Endodermal cell (in vitro differentiated cells): ENCODE results near the gene PARD3B. TPM values are rescaled to one million over a fixed set of nuclear protein-coding genes. Genes with fewer than 3 reads are reported as not detected.

ENCODE experiments used
- DNase-seq: peaks from one replicate; pipeline ENCODE4 v3.0.0-alpha.2; 2017
- H3K27ac ChIP-seq: 2 replicates; pipeline ENCODE4 v1.5.1; 2013; ENCODE audit warnings: mild to moderate bottlenecking, low read depth, low read length, moderate library complexity
- H3K27me3 ChIP-seq: 2 replicates; pipeline ENCODE4 v1.6.1; 2013; ENCODE audit warnings: mild to moderate bottlenecking, low read length, moderate library complexity; ENCODE audit not compliant: insufficient read depth, control insufficient read depth, poor library complexity, severe bottlenecking
- H3K36me3 ChIP-seq: 2 replicates; pipeline ENCODE4 v1.7.0; 2013; ENCODE audit warnings: mild to moderate bottlenecking, low read length, moderate library complexity; ENCODE audit not compliant: control insufficient read depth, insufficient read depth
- H3K4me1 ChIP-seq: one replicate; pipeline ENCODE4 v1.7.0; 2013; ENCODE audit warnings: low read length; ENCODE audit not compliant: control insufficient read depth, insufficient read depth
- H3K4me3 ChIP-seq: 2 replicates; pipeline ENCODE4 v1.5.1; 2013; ENCODE audit warnings: mild to moderate bottlenecking, low read length, moderate library complexity
- H3K9ac ChIP-seq: 2 replicates; pipeline ENCODE4 v1.6.1; 2013; ENCODE audit warnings: mild to moderate bottlenecking, low read length, moderate library complexity; ENCODE audit not compliant: poor library complexity, severe bottlenecking; ENCODE audit errors: extremely low read depth
- H3K9me3 ChIP-seq: 2 replicates; pipeline ENCODE4 v1.6.1; 2013; ENCODE audit warnings: mild to moderate bottlenecking, low read length, moderate library complexity; ENCODE audit not compliant: control insufficient read depth
- H3K27ac Mint-ChIP-seq: 2 replicates; pipeline ENCODE4 v1.8.0; 2020; ENCODE audit warnings: mixed read lengths
- H3K27me3 Mint-ChIP-seq: 2 replicates; pipeline ENCODE4 v1.8.0; 2021; ENCODE audit warnings: mild to moderate bottlenecking, mixed read lengths; ENCODE audit not compliant: insufficient read depth
- H3K36me3 Mint-ChIP-seq: 2 replicates; pipeline ENCODE4 v1.8.0; 2020; ENCODE audit warnings: low read depth, mixed read lengths
- H3K4me1 Mint-ChIP-seq: 2 replicates; pipeline ENCODE4 v1.8.0; 2020; ENCODE audit warnings: mixed read lengths
- H3K4me3 Mint-ChIP-seq: 2 replicates; pipeline ENCODE4 v1.8.0; 2020; ENCODE audit warnings: mild to moderate bottlenecking, moderate library complexity, mixed read lengths
- H3K9me3 Mint-ChIP-seq: 2 replicates; pipeline ENCODE4 v1.8.0; 2020; ENCODE audit warnings: mild to moderate bottlenecking, mixed read lengths
- CTCF ChIP-seq: fragments of 200-600 bp; sonication (generic); conservative IDR thresholded peaks from 2 replicates; pipeline ENCODE4 v1.5.0; 2021; ENCODE audit warnings: antibody characterized with exemption, mild to moderate bottlenecking
- WGBS, 2 experiments: methylation state at CpG; one replicate each; pipeline versions ENCODE4 v1.1.5 to v1.1.7; 2013; ENCODE audit warnings: missing lambda C conversion rate in 2 of 2, mixed read lengths in 1 of 2; ENCODE audit not compliant: insufficient coverage in 1 of 2, insufficient read length in 1 of 2; 5-methylcytosine and 5-hydroxymethylcytosine counted together
- total RNA-seq, 2 donors: library from RNA; stranded (reverse); fragmentation: NEBNext Ultra II Directional in 1 of 2; extraction: Animal tissue kit (Norgen Biotek cat#: 25700) in 1 of 2; gene quantifications; 2 replicates in 1 of 2; 3 replicates in 1 of 2; pipeline ENCODE4 v1.2.1, GENCODE V29; 2021

Gene PARD3B
- total RNA-seq, 2 donors from 2014 or later = 2.5 to 5.6 TPM

GRCh38 chr2:205141381-205141780 is 596.1 kb downstream of the PARD3B start:
- Histone ChIP-seq H3K36me3 (no peaks in the 10 kb centered on the region), H3K9ac (no peak overlapping the region), H3K9me3 (peaks cover 6% of the 10 kb centered on the region), H3K27me3 (no peaks in the 10 kb centered on the region), H3K27ac (no peak overlapping the region), H3K4me3 (no peak overlapping the region), H3K4me1 (peaks cover 4% of the 10 kb centered on the region)
- Mint-ChIP-seq H3K27ac (no peak overlapping the region), H3K4me1 (peaks cover 9% of the 10 kb centered on the region), H3K4me3 (no peak overlapping the region), H3K36me3 (no peaks in the 10 kb centered on the region), H3K9me3 (no peaks in the 10 kb centered on the region), H3K27me3 (no peaks in the 10 kb centered on the region)
- no peak for TF ChIP-seq CTCF
- DNase-seq = no peak
- WGBS, 2 experiments = 84 to 100% methylated on average over 1 of the region's 1 CpG

GRCh38 chr2:205145888-205146287 is 600.6 kb downstream of the PARD3B start:
- H3K4me1 ChIP-seq = no peaks in the 10 kb centered on the region
- WGBS, 2 experiments = 96 to 97% methylated on average over 4 to 6 of the region's 6 CpGs
- H3K9me3 ChIP-seq = peaks cover 6% of the 10 kb centered on the region
- peaks cover 2% of the 10 kb centered on the region for H3K4me1 Mint-ChIP-seq
- no peaks in the 10 kb centered on the region for H3K27me3 ChIP-seq
- H3K27ac Mint-ChIP-seq = no peak overlapping the region
- no peak overlapping the region for H3K4me3 Mint-ChIP-seq
- H3K27ac ChIP-seq = no peak overlapping the region
- no peak overlapping the region for H3K4me3 ChIP-seq
- H3K36me3 Mint-ChIP-seq = no peaks in the 10 kb centered on the region
- H3K27me3 Mint-ChIP-seq = no peaks in the 10 kb centered on the region
- no peaks in the 10 kb centered on the region for H3K9me3 Mint-ChIP-seq
- H3K9ac ChIP-seq = no peak overlapping the region
- no peak for TF ChIP-seq CTCF
- no peak for DNase-seq
- H3K36me3 ChIP-seq = no peaks in the 10 kb centered on the region

- Mint-ChIP-seq H3K4me1 (peaks cover 13% of the 10 kb centered on the region), H3K27ac (no peak overlapping the region), H3K27me3 (no peaks in the 10 kb centered on the region), H3K9me3 (no peaks in the 10 kb centered on the region), H3K4me3 (no peak overlapping the region), H3K36me3 (no peaks in the 10 kb centered on the region)
- DNase-seq = no peak
- H3K9me3 ChIP-seq = peaks cover 5% of the 10 kb centered on the region
- no peak overlapping the region for H3K9ac ChIP-seq
- TF ChIP-seq CTCF = no peak
- no peaks in the 10 kb centered on the region for H3K4me1 ChIP-seq
- H3K36me3 ChIP-seq = no peaks in the 10 kb centered on the region
- no peak overlapping the region for H3K27ac ChIP-seq
- no peak overlapping the region for H3K4me3 ChIP-seq
- WGBS, 2 experiments = 91 to 100% methylated on average over 1 to 2 of the region's 2 CpGs
- no peaks in the 10 kb centered on the region for H3K27me3 ChIP-seq
Observed at GRCh38 chr2:205148755-205149154, 603.5 kb downstream of the PARD3B start.
